Activated CD8-positive, alpha-beta memory T cell treated with anti-CD3 and anti-CD28 coated beads, Interleukin-2, amount 50 U/mL, for 24 hours (primary cell): ENCODE measurements around the gene KCNJ6.
"Not testable (repeated sequence)": the region's sequence is repeated elsewhere in the genome, so short reads cannot be mapped to it uniquely, and the experiment has no call there.

Experiments
- DNase-seq: peaks from one replicate; pipeline ENCODE4 v3.0.0-alpha.2; 2020; ENCODE audit errors: extremely low read depth

Gene KCNJ6

DNA sequence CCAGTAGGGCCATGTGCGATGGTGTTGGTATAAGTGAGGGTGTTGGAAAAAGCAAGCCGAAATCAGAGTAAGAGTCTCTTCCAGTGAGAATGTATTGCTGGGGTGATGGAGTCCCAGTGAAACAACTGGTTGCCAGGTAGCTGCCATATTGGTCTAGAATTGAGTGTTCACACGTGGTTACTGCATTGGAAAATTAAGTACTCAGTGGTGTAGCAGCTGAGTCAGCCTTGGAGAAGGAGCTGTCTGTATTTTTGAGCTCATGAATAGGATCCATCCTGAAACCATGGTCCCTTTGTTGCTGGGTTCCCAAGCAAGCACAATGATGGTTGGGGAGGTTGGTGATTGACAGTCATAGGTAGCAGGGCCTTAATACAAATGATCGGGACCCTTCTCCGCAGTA, 314.3 kb downstream of the KCNJ6 start:
- no peak for DNase-seq

DNA sequence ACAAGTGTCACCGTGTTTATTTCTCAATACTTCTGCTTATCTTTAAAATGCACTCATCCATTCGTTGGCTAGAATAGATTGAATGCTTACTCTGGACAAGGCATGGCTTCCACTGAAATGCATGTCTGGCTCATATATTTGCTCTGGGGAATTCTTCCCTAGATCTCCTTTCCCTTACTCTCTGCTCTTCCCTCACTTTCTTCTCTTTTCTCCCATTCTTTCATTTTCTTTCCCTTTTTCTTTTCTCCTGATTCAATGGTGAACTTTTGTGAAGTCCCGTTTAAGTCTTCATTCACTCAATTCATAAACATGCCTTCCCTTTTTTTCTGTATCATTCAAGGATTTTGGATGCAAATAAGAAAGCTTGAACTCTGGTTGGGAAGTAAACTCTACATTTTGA, 315.2 kb downstream of the KCNJ6 start:
- DNase-seq: no peak

DNA sequence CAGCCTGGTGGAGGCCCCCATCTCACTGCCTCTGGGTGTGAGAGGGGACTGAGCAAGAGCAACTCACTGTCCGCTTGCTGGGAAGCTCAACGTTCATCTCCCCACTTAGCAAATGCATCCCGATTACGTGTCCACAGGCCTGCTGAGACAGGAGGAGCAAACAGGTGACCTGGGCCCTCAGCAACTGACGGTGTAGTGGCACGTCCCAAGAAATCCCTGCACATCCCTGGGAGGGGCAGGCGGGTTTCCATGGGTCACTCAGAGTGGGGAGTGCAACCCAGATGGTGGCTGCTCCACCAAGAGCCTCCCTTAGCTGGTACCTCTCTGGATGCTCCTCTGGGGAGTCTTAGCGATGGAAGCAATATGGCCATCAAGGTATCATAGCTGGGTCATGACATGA, 320.3 kb downstream of the KCNJ6 start:
- no peak for DNase-seq

DNA sequence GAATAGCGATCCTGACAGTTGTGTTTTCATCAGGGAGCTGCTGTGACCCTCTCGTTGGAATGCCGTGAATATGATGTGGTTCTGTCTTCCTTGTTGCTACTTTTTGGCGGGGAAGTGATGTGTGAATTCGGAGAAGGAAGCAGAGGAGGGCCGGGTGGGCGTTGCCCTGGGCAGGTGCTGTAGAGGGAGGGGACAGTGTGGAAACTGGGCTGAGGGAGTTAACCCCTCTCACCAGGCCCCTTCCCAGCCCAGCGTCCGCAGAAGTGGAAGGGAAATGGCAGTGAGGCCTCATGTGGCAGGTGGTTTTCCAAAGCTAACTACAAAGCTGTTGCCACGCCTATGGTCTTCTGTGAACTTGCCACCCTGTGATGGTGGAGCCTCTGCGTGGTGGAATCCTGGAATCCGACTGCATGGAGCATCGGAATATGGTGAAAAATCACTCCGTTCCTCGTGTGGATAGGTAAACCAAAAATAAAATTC, 321.7 kb downstream of the KCNJ6 start:
- no peak for DNase-seq

DNA sequence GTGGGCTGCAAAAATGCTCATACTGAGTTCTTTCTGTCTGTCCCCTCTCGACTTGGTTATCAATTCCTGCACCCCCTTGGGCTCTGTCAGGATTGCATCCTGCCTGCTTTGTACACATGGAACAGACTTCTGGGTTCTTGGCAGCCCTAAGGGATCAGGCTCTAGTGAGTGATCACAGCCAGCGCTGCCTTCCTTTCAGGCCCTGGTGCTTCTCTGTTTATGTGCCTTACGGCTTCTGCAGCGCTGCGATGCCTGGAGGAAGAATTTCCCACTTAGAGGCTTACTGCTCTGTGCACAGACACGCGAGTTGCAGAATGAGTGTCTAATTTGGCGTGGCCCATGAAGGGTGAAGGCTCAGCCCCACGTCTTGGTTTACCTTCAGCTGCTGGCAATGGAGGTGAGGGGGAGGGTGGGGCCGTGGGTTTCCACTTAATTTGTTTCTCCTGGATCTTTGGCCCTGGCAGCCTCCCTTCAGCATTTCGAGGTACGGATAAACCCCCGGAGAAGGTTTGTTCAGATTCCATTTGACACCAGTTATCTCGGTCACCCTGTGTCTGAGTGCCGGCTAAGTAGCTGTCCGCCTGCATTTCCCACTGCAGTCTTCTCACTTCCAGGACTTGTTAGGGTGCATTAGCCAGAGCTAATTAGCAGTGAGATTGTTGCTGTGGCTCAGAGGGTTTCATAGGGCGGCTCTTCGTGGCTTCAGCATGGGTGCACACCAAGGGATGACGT, 322.4 kb downstream of the KCNJ6 start:
- DNase-seq: no peak

DNA sequence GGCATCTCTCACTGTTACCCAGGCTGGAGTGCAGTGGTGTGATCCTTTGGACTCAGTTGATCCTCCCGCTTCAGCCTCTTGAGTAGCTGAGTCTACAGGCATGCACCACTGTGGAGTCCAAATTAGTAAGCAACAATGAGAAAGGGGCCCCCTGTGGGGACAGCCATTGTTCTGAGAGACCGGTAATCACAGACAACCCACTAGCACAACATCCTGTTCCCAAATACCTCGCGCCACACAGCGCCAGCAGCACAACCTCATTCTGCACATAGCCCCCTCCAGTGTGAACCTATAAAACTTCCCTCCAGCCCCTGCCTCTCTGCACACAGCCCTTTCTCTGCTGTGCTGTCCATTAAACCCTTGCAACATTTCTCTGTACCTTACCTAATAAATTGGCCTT, 323.2 kb downstream of the KCNJ6 start:
- DNase-seq: no peak

DNA sequence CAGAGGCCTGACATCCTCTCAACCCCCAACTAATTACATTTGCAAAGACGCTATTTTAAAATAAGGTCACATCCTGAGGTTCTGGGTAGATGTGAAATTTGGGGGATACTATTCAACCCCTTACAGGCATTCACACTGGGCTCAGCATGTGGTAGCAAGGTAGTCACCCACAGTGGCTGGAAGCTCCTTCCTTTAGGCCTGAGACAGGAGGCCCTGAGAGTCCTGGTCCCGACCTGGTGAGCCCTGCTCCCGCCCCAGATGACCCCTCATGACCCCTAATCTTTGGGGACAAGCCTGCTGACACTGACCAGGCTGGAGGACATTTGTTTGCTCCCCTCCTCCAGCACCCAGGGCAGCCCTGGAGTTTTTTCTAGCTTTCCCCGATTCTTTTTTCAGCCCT, 323.8 kb downstream of the KCNJ6 start:
- no peak for DNase-seq

DNA sequence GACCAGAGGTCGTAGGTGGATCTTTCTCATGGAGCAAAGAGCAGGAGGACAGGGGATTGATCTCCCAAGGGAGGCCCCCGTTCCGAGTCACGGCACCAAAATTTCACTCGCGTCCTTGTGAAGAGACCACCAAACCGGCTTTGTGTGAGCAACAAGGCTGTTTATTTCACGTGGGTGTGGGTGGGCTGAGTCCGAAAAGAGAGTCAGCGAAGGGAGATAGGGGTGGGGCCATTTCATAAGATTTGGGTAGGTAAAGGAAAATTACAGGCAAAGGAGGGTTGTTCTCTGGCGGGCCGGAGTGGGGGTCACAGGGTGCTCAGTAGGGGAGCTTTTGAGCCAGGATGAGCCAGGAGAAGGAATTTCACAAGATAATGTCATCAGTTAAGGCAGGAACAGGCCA, 324.3 kb downstream of the KCNJ6 start:
- DNase-seq: not testable (repeated sequence)

DNA sequence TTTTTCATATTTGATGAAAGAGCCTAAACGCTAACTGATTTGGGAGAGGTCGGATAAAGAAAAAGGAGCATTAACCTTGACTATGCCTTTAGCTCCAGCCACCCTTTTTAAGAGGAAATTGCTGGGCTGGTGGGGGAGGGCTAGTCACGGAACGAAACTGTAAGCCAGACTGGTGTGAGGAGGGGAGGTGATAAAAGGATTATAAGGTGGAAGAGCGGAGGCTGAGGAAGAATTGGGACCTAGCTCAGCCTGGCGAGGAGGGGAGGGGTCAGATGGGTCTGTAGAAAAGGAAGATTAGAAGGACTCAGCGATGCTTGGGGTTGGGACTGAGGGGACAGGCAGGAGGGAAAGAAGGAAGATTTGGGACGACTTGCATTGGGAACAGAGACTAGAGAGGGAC, 325.4 kb downstream of the KCNJ6 start:
- not testable (repeated sequence) for DNase-seq

DNA sequence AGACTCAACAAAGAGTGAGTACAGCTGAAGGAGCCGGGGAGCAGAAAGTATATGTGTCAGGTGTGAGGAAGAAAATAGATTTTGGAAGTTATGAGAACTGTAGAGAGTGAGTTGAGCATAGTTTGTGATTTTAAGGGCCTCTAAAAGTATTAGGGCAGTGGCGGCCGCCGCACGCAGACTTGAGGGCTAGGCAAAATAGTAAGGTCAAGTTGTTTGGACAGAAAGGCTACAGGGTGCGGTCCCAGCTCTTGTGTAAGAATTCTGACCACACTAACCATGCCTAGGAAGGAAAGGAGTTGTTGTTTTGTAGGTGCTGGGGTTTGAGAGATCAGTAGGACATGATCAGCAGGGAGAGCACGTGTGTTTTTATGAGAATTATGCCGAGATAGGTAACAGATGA, 327.6 kb downstream of the KCNJ6 start:
- DNase-seq: not testable (repeated sequence)

DNA sequence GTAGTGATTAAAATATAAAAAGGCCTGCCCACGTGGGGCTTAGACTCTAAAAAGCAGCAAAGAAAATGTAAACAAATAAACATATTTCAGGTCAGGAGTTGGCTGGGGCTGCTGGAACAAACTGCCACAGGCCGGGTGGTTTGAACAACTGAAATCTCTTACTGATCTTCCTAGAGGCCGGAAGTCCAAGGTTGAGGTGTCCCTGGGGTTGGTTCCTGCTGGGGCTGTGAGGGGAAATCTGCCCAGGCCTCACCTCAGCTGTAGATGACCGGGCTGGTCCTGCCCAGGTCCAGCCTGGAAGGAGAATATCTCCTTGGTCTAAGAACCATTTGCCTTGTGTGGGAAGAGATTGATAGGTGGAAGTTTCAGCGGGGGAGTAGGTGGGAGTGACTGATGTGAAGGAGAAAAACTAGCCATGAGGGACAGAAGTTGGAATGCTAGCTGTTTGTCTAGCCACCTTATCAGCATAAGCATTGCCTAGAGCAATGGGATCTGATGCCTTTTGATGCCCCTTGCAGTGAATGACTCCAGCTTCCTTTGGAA, 328.6 kb downstream of the KCNJ6 start:
- DNase-seq: no peak

DNA sequence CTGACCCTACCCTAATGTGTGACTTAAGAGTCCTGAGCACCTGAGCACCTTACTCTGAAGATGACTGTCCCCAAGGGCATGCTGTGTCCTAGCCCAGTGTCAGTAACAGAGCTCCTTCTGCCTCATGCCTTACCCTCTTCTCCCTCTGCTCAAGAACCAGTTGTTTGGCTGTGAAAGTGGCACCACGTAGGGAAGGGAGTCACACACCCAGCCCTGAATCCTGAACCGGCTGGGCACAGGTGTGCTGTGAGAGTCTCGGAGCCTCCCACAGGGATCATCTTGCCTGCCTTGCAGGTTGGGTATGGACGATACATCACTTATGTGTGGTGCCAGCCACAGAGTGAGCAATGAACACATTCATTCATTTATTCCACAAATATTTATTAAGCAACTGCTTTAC, 329.1 kb downstream of the KCNJ6 start:
- DNase-seq: no peak

DNA sequence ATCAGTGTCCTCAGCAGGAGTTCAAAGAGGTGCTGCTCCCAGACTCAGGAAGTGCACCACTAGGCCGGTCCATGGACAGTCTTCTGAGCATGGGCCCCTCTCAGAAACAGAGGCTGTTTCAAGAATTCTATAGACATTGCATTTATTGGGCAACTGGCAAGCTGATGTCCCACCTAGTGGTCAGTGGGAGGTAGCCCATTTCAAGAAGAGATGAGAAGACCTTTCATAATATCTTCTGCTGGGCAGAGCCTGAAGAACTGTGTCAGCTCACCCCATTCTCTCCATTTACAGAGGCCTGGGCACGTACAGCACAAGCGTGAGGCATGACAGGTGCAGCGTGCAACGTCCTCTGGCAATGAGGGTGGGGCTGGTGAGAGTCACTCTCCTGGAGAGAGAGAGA, 333.7 kb downstream of the KCNJ6 start:
- no peak for DNase-seq

DNA sequence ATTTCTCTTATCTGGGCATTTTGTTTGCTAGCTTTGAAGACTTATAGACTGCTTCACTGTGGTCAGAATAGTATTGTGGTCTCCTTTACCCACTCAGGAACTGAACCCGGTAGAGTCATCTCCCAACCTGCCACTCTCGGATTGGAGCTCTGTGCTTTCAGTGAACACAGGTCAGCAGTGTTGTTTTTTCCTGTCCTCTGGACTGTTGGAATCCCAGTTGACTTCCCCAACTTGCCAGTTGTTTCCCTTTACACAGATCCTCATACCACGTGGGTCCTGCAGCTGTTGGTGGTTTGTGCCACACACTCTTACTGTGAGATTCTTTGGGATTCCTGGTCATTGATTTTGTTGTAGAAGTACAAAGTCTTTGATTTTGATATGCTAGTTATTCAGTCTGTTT, 335.6 kb downstream of the KCNJ6 start:
- no peak for DNase-seq

DNA sequence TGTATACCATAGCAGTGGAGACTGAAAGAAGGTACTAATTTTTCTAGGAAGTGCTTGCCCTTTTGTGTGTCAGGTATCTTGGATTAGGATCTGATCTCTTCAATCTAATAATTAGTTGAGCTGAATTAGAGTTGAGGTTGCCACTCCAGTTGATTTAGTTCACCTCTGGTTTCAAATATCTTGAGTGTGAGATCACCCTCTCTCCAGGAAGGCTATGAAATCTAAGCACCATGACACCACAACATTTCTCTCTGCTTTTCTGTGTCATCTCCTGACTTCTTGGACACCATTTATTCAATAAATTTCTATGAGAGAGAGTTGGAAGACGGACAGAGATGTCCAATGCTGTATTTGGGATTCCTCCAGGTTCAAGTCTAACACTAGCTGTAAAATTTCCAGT, 336.9 kb downstream of the KCNJ6 start:
- DNase-seq: no peak

DNA sequence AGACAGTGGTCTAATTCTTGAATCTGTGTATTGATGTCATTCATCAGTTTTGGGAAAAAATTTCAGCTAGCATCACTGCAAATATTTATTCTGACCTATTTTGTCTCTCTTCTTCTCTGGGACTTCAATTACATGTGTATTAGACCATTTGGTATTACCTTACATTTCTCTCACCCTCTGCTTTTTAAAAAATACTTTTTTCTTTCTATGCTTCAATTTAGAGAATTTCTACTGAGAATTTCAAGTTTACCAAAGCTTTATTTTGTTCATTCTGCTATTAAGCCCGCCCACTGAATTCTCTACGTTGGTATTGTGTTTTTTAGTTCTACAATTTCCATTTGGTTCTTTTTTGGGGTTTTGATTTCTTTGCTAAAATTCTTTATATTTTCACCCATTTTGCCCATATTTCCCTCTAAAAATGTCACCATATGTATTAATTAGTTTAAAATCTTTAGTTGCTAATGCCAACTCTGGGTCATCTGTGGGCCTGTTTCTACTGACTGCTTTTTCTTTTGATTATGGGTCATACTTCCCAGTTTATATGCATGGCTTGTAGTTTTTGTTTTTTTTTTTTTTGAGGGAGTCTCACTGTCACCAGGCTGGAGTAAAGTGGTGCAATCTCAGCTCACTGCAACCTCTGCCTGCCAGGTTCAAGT, 337.7 kb downstream of the KCNJ6 start:
- no peak for DNase-seq

DNA sequence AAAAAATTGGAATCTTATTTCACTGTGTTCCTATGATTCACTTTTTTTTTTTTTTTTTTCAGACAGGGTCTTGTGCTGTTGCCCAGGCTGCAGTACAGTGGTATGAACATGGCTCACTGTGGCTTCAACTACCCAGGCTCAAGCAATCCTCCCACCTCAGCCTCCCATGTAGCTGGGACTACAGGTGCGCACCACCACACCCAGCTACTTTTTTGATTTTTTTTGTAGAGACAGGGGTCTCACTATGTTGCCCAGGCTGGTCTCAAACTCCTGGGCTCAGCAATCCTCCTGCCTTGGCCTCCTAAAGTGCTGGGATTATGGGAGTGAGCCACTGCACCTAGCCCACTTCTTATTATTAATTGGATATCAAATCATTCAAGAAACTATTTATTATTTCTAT, 339.3 kb downstream of the KCNJ6 start:
- DNase-seq: not testable (repeated sequence)

DNA sequence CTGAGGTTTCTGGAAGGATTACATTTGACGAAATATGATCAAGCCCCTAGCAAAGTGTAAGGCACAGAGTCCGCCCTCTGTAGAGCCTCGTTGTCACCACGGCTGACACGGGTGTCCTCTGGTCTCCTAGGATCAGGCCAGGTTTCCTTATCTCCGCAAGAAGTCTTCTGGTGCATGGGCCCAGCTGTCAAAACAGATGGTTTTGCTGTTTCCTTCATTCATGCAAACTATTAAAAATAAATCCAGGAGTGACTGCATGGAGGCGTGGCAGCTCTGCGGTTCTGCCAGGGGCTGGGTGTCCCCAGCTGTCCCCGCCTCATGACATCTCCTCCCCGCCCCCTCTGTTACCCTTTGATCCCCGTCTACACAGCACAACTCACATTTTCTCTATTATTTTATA, 340.7 kb downstream of the KCNJ6 start:
- no peak for DNase-seq

DNA sequence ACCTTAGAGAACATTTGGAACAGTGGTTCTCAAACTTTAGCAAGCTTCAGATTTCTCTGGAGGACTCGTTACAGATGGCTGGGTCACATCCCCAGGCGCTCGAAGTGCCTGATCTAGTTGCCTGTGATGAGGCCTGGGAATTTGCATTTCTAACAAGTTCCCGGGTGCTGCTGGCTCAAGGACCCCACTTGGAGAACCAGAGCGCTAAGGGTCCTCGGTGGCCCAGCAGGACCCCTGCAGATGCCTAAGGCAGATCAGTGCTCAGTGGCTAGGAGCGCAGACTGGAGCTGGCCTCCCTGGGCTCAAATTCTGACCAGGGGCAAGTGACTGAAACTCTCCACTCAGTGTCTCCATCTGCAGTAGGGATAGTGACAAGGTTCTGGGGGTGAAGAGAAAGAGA, 341.5 kb downstream of the KCNJ6 start:
- no peak for DNase-seq

DNA sequence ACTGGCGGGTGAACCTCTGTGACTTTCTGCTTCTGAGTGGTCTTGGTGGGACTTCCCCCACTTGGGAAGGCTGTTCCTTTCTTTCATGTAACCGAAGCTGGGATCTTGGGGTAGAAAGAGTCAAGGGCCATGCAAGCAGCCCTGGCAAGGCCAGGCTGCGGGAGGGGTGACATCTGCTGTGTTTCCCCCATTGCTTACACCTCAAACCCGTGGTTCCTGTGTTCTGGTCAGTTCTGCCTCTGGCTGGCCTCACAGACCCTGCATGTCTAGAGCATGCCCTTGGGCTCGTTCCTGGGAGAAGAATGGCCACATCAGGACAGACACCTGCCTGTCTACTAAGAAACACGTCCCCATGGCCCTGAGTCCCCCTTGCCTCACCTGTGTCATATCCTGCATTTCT, 341.9 kb downstream of the KCNJ6 start:
- DNase-seq: no peak

DNA sequence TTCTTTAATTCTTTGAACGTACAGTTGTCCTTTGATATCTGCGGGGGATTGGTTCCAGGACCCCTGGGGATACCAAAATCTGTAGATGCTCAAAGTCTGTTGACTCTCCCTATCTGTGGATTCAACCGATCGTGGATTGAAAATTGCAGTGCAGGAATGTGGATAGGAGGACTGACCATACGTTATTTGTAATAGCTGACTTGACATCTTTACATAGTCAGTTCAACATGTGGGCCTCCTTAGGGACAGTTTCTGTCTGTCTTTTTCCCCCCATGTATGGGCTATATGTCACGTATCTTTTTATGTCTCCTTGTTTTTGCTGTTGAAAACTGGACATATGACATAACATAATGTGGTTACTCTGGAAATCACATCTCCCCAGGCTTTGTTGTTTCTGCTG, 344.8 kb downstream of the KCNJ6 start:
- no peak for DNase-seq

DNA sequence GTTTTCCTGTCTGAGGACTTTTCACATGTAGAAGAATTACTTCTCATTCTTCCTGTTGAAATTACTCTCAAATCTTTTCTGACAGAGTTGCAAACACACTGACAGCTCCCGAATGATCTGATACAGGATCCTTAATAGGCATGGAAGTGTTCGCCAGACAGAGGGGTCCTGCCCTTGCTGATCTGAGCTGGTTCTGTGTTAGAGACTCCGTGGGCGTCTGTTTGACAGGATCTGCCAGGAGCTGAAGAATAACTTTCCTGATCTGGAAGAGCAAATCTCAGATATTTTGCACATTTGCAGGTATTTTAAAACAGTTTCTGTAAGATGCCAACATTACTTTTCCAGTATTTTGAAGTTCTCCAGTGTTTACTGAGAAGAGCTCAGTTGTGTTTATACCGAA, 347.3 kb downstream of the KCNJ6 start:
- DNase-seq: no peak

DNA sequence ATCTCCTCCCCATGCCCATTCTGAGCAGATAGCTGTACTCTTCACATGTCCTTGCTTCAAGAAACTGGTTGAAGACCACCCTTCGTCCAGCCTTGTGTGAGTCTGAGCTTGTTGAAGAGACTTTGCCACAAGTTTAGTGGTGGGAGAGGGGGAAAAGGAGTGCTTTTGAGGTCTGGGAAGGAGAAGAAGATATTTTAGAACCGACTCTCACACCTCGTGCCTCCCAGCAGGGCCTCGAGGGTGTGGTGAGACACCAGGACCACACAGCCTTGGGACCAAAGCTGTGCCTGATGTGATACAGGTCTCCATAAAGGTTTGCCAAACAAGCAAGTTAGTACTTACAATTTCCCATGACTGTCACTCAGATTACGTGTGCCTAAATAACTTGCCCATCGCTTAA, 347.8 kb downstream of the KCNJ6 start:
- DNase-seq: no peak
